IgD-negative memory B cell (primary cell): ENCODE data around the gene PSMD11. TPM values are rescaled to one million over a fixed set of nuclear protein-coding genes. Genes with fewer than 3 reads are reported as not detected.

Experiments
- H3K27ac Mint-ChIP-seq, 3 donors: one replicate each; pipeline ENCODE4 v1.8.0; 2020 to 2022; ENCODE audit warnings: mild to moderate bottlenecking in 3 of 3, mixed read lengths in 3 of 3, moderate library complexity in 1 of 3
- H3K27me3 Mint-ChIP-seq: one replicate; pipeline ENCODE4 v1.8.0; 2021; ENCODE audit warnings: mixed read lengths
- H3K36me3 Mint-ChIP-seq: one replicate; pipeline ENCODE4 v1.8.0; 2020; ENCODE audit warnings: mild to moderate bottlenecking, mixed read lengths
- H3K4me1 Mint-ChIP-seq, 3 donors: one replicate each; pipeline ENCODE4 v1.8.0; 2020 to 2022; ENCODE audit warnings: mixed read lengths in 3 of 3, mild to moderate bottlenecking in 1 of 3
- H3K4me3 Mint-ChIP-seq, 4 donors: one replicate each; pipeline ENCODE4 v1.8.0; 2020 to 2022; ENCODE audit warnings: mild to moderate bottlenecking in 4 of 4, mixed read lengths in 4 of 4, moderate library complexity in 3 of 4
- H3K9me3 Mint-ChIP-seq, 3 donors: one replicate each; pipeline ENCODE4 v1.8.0; 2020 to 2021; ENCODE audit warnings: mixed read lengths in 3 of 3, mild to moderate bottlenecking in 1 of 3
- polyA plus RNA-seq: library from polyadenylated mRNA; unstranded; fragments of 300-500 nt; fragmentation: Illumina TruSeq; gene quantifications from one replicate; pipeline ENCODE4 v1.2.3, GENCODE V29; 2021

Gene PSMD11
- polyA plus RNA-seq, 1 donor from 2014 or later, result 126 TPM

GRCh38 chr17:32482568-32483320 lies 38.4 kb downstream of the PSMD11 start:
- Mint-ChIP-seq H3K4me3 (no peak overlapping the region), H3K27me3 (no peaks in the 10 kb centered on the region), H3K27ac (peak overlapping the region in 2 of 3 donors; percentile 41 to 71), H3K36me3 (peaks cover 1% of the 10 kb centered on the region), H3K9me3 (no peaks in the 10 kb centered on the region), H3K4me1 (peaks cover 8 to 10% (median 9%) of the 10 kb centered on the region in 3 donors)

GRCh38 chr17:32483451-32484019 lies 39.2 kb downstream of the PSMD11 start:
- Mint-ChIP-seq H3K9me3 (no peaks in the 10 kb centered on the region), H3K27ac (peak overlapping the region in 2 of 3 donors; percentile 59 to 71), H3K4me1 (peaks cover 14 to 16% (median 15%) of the 10 kb centered on the region in 3 donors), H3K36me3 (peaks cover 1% of the 10 kb centered on the region), H3K27me3 (no peaks in the 10 kb centered on the region), H3K4me3 (peak overlapping the region in 1 of 4 donors; percentile 81)

GRCh38 chr17:32484041-32484461 lies 39.7 kb downstream of the PSMD11 start:
- Mint-ChIP-seq H3K4me3 (peak overlapping the region in 2 of 4 donors; percentile 14 to 81), H3K9me3 (no peaks in the 10 kb centered on the region), H3K36me3 (peaks cover 1% of the 10 kb centered on the region), H3K27ac (peak overlapping the region in 2 of 3 donors; percentile 59 to 71), H3K27me3 (no peaks in the 10 kb centered on the region), H3K4me1 (peaks cover 18 to 21% (median 20%) of the 10 kb centered on the region in 3 donors)

- peak overlapping the region in 3 of 4 donors; percentile 22 to 81 (median 65) for H3K4me3 Mint-ChIP-seq
- H3K27me3 Mint-ChIP-seq, result no peaks in the 10 kb centered on the region
- H3K27ac Mint-ChIP-seq, result peak overlapping the region in 2 of 3 donors; percentile 71 to 83
- no peaks in the 10 kb centered on the region for H3K9me3 Mint-ChIP-seq
- H3K4me1 Mint-ChIP-seq, result peaks cover 24 to 27% (median 26%) of the 10 kb centered on the region in 3 donors
- H3K36me3 Mint-ChIP-seq, result peaks cover 1% of the 10 kb centered on the region
Observed at GRCh38 chr17:32484628-32485027, 40.3 kb downstream of the PSMD11 start.

- Mint-ChIP-seq H3K9me3 (no peaks in the 10 kb centered on the region), H3K4me3 (peak overlapping the region; percentile 72 to 96 (median 84)), H3K36me3 (peaks cover 1% of the 10 kb centered on the region), H3K4me1 (peaks cover 30 to 34% (median 33%) of the 10 kb centered on the region in 3 donors), H3K27me3 (no peaks in the 10 kb centered on the region), H3K27ac (peak overlapping the region; percentile 22 to 93 (median 67))
Observed at GRCh38 chr17:32485261-32486110, 41.2 kb downstream of the PSMD11 start.

- Mint-ChIP-seq H3K4me1 (peaks cover 37 to 40% (median 40%) of the 10 kb centered on the region in 3 donors), H3K4me3 (peak overlapping the region; percentile 72 to 96 (median 84)), H3K9me3 (no peaks in the 10 kb centered on the region), H3K27ac (peak overlapping the region; percentile 22 to 93 (median 67)), H3K27me3 (no peaks in the 10 kb centered on the region), H3K36me3 (peaks cover 1% of the 10 kb centered on the region)
Observed at GRCh38 chr17:32486111-32486700, 41.9 kb downstream of the PSMD11 start.

- peak within 1 kb of the TSS; percentile 92 to 96 (median 93) for H3K4me3 Mint-ChIP-seq
- no peaks in the 10 kb centered on the region for H3K36me3 Mint-ChIP-seq
- H3K27me3 Mint-ChIP-seq, result no peaks in the 10 kb centered on the region
- H3K4me1 Mint-ChIP-seq, result peaks cover 39 to 47% (median 46%) of the 10 kb centered on the region in 3 donors
- no peaks in the 10 kb centered on the region for H3K9me3 Mint-ChIP-seq
- peak within 1 kb of the TSS; percentile 44 to 93 (median 80) for H3K27ac Mint-ChIP-seq
Observed at GRCh38 chr17:32486701-32487472, 42.6 kb downstream of the PSMD11 start, which contains the start of gene CDK5R1. Gene CDK5R1, plus strand, starts transcription at chr17:32486993. Its CDS starts 628 bp downstream, at chr17:32487621.

GRCh38 chr17:32487473-32488176 lies 43.3 kb downstream of the PSMD11 start:
- peak overlapping the region; percentile 77 to 94 (median 92) for H3K4me3 Mint-ChIP-seq
- peaks cover 2% of the 10 kb centered on the region for H3K36me3 Mint-ChIP-seq
- peak overlapping the region; percentile 44 to 85 (median 80) for H3K27ac Mint-ChIP-seq
- H3K27me3 Mint-ChIP-seq, result no peaks in the 10 kb centered on the region
- H3K4me1 Mint-ChIP-seq, result peaks cover 46 to 54% (median 53%) of the 10 kb centered on the region in 3 donors
- H3K9me3 Mint-ChIP-seq, result no peaks in the 10 kb centered on the region

GRCh38 chr17:32488177-32488542 lies 43.9 kb downstream of the PSMD11 start:
- Mint-ChIP-seq H3K27me3 (no peaks in the 10 kb centered on the region), H3K27ac (peak overlapping the region; percentile 44 to 85 (median 80)), H3K4me3 (peak overlapping the region; percentile 77 to 94 (median 92)), H3K4me1 (peaks cover 51 to 60% (median 59%) of the 10 kb centered on the region in 3 donors), H3K9me3 (no peaks in the 10 kb centered on the region), H3K36me3 (peaks cover 2% of the 10 kb centered on the region)

- H3K4me3 Mint-ChIP-seq, result peak overlapping the region; percentile 77 to 94 (median 92)
- H3K27me3 Mint-ChIP-seq, result no peaks in the 10 kb centered on the region
- peak overlapping the region; percentile 44 to 85 (median 80) for H3K27ac Mint-ChIP-seq
- H3K9me3 Mint-ChIP-seq, result no peaks in the 10 kb centered on the region
- peaks cover 2% of the 10 kb centered on the region for H3K36me3 Mint-ChIP-seq
- H3K4me1 Mint-ChIP-seq, result peaks cover 52 to 63% (median 58%) of the 10 kb centered on the region in 3 donors
Observed at GRCh38 chr17:32488604-32489180, 44.4 kb downstream of the PSMD11 start.

GRCh38 chr17:32489320-32490100 lies 45.2 kb downstream of the PSMD11 start:
- Mint-ChIP-seq H3K36me3 (peaks cover 3% of the 10 kb centered on the region), H3K4me3 (peak overlapping the region; percentile 77 to 94 (median 92)), H3K27ac (peak overlapping the region; percentile 78 to 85 (median 81)), H3K4me1 (peaks cover 46 to 65% (median 59%) of the 10 kb centered on the region in 3 donors), H3K9me3 (no peaks in the 10 kb centered on the region), H3K27me3 (no peaks in the 10 kb centered on the region)

GRCh38 chr17:32490101-32490482 lies 45.8 kb downstream of the PSMD11 start:
- H3K27me3 Mint-ChIP-seq, result no peaks in the 10 kb centered on the region

More at GRCh38 chr17:32490101-32490482, 45.8 kb downstream of the PSMD11 start:
- Mint-ChIP-seq H3K4me1 (peaks cover 46 to 65% (median 59%) of the 10 kb centered on the region in 3 donors), H3K27ac (peak overlapping the region in 2 of 3 donors; percentile 81 to 85), H3K36me3 (peaks cover 3% of the 10 kb centered on the region), H3K9me3 (no peaks in the 10 kb centered on the region), H3K4me3 (peak overlapping the region; percentile 77 to 94 (median 92))
